CD8-positive, alpha-beta memory T cell (primary cell): Measurements from ENCODE around the gene HTR1E. TPM values are rescaled to one million over a fixed set of nuclear protein-coding genes. Genes with fewer than 3 reads are reported as not detected.
"Not testable (repeated sequence)": the region's sequence is repeated elsewhere in the genome, so short reads cannot be mapped to it uniquely, and the experiment has no call there.

Experiments
- CTCF ChIA-PET: fragments of 350-600 bp; sonication (Branson Sonifier 250); formaldehyde crosslinking; loops from one replicate; lab custom pipeline; 2021; ENCODE audit warnings: antibody characterized with exemption; lab: Charles Lee
- POLR2A ChIA-PET: fragments of 350-600 bp; sonication (Branson Sonifier 250); formaldehyde crosslinking; loops from one replicate; lab custom pipeline; 2021; ENCODE audit warnings: antibody characterized with exemption; lab: Charles Lee
- DNase-seq, 5 donors: peaks; one replicate each; pipeline versions ENCODE4 v3.0.0 to v3.0.0-alpha.2; 2020 to 2022; ENCODE audit warnings: mixed read lengths in 1 of 5
- H3K27ac ChIP-seq: one replicate; pipeline ENCODE4 v1.7.0; 2013; ENCODE audit warnings: low read depth, mild to moderate bottlenecking, low read length, moderate library complexity
- H3K27me3 ChIP-seq: 2 replicates; pipeline ENCODE4 v1.7.0; 2013; ENCODE audit warnings: low read length, mild to moderate bottlenecking; ENCODE audit not compliant: insufficient read depth, poor library complexity, severe bottlenecking
- H3K36me3 ChIP-seq: 2 replicates; pipeline ENCODE4 v1.7.0; 2013; ENCODE audit warnings: mild to moderate bottlenecking, low read length, moderate library complexity; ENCODE audit not compliant: insufficient read depth
- H3K4me1 ChIP-seq: 2 replicates; pipeline ENCODE4 v1.7.0; 2013; ENCODE audit warnings: mild to moderate bottlenecking, low read length, moderate library complexity; ENCODE audit not compliant: insufficient read depth
- H3K4me3 ChIP-seq: 2 replicates; pipeline ENCODE4 v1.7.0; 2013; ENCODE audit warnings: mild to moderate bottlenecking, low read length
- H3K9me3 ChIP-seq: 2 replicates; pipeline ENCODE4 v1.7.0; 2013; ENCODE audit warnings: mild to moderate bottlenecking, low read length
- H3K27ac Mint-ChIP-seq, 8 donors: one replicate each; pipeline ENCODE4 v1.8.0; 2020 to 2021; ENCODE audit warnings: mixed read lengths in 8 of 8, mild to moderate bottlenecking in 6 of 8, inconsistent platforms in 3 of 8, moderate library complexity in 3 of 8
- H3K27me3 Mint-ChIP-seq, 2 donors: one replicate each; pipeline ENCODE4 v1.8.0; 2020 to 2021; ENCODE audit warnings: mixed read lengths in 2 of 2, mild to moderate bottlenecking in 1 of 2, moderate library complexity in 1 of 2
- H3K36me3 Mint-ChIP-seq, 3 donors: one replicate each; pipeline ENCODE4 v1.8.0; 2020 to 2021; ENCODE audit warnings: mixed read lengths in 3 of 3, inconsistent platforms in 1 of 3, mild to moderate bottlenecking in 1 of 3
- H3K4me1 Mint-ChIP-seq, 3 donors: one replicate each; pipeline ENCODE4 v1.8.0; 2020 to 2021; ENCODE audit warnings: mixed read lengths in 3 of 3, inconsistent platforms in 1 of 3, mild to moderate bottlenecking in 1 of 3
- H3K4me3 Mint-ChIP-seq, 7 donors: one replicate each; pipeline ENCODE4 v1.8.0; 2020 to 2021; ENCODE audit warnings: mixed read lengths in 7 of 7, mild to moderate bottlenecking in 6 of 7, moderate library complexity in 4 of 7, inconsistent platforms in 2 of 7
- H3K9me3 Mint-ChIP-seq, 5 donors: one replicate each; pipeline ENCODE4 v1.8.0; 2020 to 2022; ENCODE audit warnings: mixed read lengths in 5 of 5, mild to moderate bottlenecking in 3 of 5, moderate library complexity in 2 of 5, inconsistent platforms in 1 of 5
- polyA plus RNA-seq: library from polyadenylated mRNA; unstranded; fragments of 300-500 nt; fragmentation: Illumina TruSeq; gene quantifications from one replicate; pipeline ENCODE4 v1.2.3, GENCODE V29; 2021
- total RNA-seq, 2 experiments: library from RNA; stranded (reverse); gene quantifications; one replicate each; pipeline ENCODE4 v1.2.3, GENCODE V29; 2021

Gene HTR1E
- total and polyA plus RNA-seq, 3 experiments from 2014 or later: not detected

DNA sequence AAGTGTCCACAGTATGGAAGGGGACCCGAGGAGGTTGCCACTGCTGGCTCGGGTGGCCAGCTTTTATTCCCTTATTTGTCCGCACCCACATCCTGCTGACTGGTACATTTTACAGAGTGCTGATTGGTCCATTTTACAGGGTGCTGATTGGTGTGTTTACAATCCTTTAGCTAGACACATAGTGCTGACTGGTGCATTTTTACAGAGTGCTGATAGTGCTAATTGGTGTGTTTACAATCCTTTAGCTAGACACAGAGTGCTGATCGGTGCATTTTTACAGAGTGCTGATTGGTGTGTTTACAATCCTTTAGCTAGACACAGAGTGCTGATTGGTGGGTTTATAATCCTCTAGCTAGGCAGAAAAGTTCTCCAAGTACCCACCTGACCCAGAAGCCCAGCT lies 65.1 kb downstream of the HTR1E start:
- H3K27me3 ChIP-seq, H3K4me3 Mint-ChIP-seq, H3K36me3 Mint-ChIP-seq, H3K27ac ChIP-seq, DNase-seq, H3K4me3 ChIP-seq, H3K27ac Mint-ChIP-seq, CTCF ChIA-PET, H3K9me3 ChIP-seq, POLR2A ChIA-PET, H3K36me3 ChIP-seq, H3K9me3 Mint-ChIP-seq, H3K4me1 ChIP-seq, H3K27me3 Mint-ChIP-seq, H3K4me1 Mint-ChIP-seq: not testable (repeated sequence)

GRCh38 chr6:87006541-87006940 lies 69.2 kb downstream of the HTR1E start:
- H3K9me3 ChIP-seq, CTCF ChIA-PET, H3K27me3 ChIP-seq, H3K36me3 Mint-ChIP-seq, H3K4me1 ChIP-seq, H3K36me3 ChIP-seq, H3K27ac Mint-ChIP-seq, H3K9me3 Mint-ChIP-seq, POLR2A ChIA-PET, H3K27ac ChIP-seq, H3K27me3 Mint-ChIP-seq, H3K4me3 Mint-ChIP-seq, H3K4me1 Mint-ChIP-seq, DNase-seq, H3K4me3 ChIP-seq: not testable (repeated sequence)

DNA sequence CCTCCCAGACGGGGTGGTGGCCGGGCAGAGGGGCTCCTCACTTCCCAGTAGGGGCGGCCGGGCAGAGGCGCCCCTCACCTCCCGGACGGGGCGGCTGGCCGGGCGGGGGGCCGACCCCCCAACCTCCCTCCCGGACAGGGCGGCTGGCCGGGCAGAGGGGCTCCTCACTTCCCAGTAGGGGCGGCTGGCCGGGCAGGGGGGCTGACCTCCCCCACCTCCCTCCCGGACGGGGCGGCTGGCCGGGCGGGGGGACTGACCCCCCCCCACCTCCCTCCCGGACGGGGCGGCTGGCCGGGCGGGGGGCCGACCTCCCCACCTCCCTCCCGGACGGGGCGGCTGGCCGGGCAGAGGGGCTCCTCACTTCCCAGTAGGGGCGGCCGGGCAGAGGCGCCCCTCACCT lies 72.3 kb downstream of the HTR1E start:
- CTCF ChIA-PET, H3K9me3 Mint-ChIP-seq, H3K27ac Mint-ChIP-seq, H3K27ac ChIP-seq, H3K9me3 ChIP-seq, H3K27me3 Mint-ChIP-seq, DNase-seq, POLR2A ChIA-PET, H3K4me1 Mint-ChIP-seq, H3K36me3 ChIP-seq, H3K27me3 ChIP-seq, H3K4me1 ChIP-seq, H3K4me3 ChIP-seq, H3K4me3 Mint-ChIP-seq, H3K36me3 Mint-ChIP-seq: not testable (repeated sequence)

DNA sequence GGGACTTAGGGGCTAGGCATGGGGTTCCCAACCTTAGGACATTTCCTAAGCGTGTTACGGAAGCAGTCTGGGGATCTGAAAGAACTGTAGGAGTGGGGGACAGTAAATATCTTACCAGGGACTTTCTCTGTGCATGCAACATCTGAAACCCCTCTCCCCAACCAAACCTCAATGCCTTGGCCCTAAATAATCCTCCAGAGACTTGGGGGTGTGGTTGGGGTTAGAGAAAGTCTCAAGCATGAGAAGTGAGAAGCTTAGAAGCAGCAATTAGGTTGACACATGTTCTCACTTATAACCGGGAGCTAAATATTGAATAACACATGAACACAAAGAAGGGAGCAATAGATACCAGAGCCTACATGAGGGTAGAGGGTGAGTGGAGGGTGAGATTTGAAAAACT lies 74.7 kb downstream of the HTR1E start:
- Histone ChIP-seq H3K4me1 (no peaks in the 10 kb centered on the region), H3K27me3 (no peaks in the 10 kb centered on the region), H3K36me3 (no peaks in the 10 kb centered on the region), H3K27ac (no peak overlapping the region), H3K4me3 (no peak overlapping the region), H3K9me3 (no peaks in the 10 kb centered on the region)
- Mint-ChIP-seq H3K27me3 (peaks cover 2 to 5% of the 10 kb centered on the region in 2 donors), H3K9me3 (peaks cover 0 to 2% (median 0%) of the 10 kb centered on the region in 5 donors), H3K36me3 (no peaks in the 10 kb centered on the region), H3K27ac (peak overlapping the region in 1 of 8 donors; percentile 29), H3K4me3 (no peak overlapping the region), H3K4me1 (no peaks in the 10 kb centered on the region)
- POLR2A ChIA-PET: no interaction called here
- CTCF ChIA-PET: no interaction called here
- no peak for DNase-seq

DNA sequence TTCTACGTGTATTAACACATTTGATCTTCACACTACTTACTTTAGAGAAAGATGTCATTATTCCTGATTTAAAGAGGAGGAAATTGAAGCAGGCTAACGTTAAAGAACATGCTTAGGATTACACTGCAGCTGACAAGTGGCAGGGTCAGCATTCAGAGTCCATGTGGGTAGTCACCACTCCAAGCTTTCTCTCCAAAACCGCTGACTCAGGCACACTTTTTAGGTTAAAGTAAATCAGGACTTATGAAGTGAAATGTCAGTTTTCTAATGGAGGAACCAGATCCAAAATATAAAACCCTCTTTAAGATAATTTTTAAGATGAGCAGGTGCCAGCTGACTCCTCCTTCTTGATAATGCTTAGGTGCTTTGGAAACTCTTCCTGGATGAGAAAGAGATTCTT lies 75.4 kb downstream of the HTR1E start:
- no peak for DNase-seq
- no peaks in the 10 kb centered on the region for H3K9me3 ChIP-seq
- no peaks in the 10 kb centered on the region for H3K36me3 ChIP-seq
- no peak overlapping the region for H3K4me3 Mint-ChIP-seq
- no peaks in the 10 kb centered on the region for H3K36me3 Mint-ChIP-seq
- H3K9me3 Mint-ChIP-seq: peaks cover 0 to 2% (median 0%) of the 10 kb centered on the region in 5 donors
- no peaks in the 10 kb centered on the region for H3K4me1 Mint-ChIP-seq
- peaks cover 3 to 5% of the 10 kb centered on the region in 2 donors for H3K27me3 Mint-ChIP-seq
- no peak overlapping the region for H3K4me3 ChIP-seq
- H3K27me3 ChIP-seq: no peaks in the 10 kb centered on the region
- no peak overlapping the region for H3K27ac Mint-ChIP-seq
- ChIA-PET POLR2A (no interaction called here), CTCF (no interaction called here)
- H3K27ac ChIP-seq: no peak overlapping the region
- no peaks in the 10 kb centered on the region for H3K4me1 ChIP-seq

DNA sequence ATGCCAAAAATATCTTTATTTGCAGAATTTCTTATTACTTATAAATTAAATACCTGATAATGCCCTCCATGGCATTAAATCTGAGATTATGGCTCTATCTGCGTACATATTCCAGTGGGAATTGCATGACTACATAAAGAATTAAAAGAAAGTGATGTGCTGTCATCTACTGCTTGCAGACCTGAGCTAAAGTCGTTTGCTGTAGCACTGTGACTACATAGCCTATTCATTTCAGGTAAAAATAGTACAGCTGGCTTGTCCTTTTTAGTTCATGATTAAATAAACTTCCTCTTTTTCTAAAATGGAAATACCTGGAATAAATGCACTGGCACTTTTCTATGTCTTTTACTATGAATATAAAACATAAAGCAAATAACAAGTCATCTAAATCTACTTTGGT lies 79.4 kb downstream of the HTR1E start:
- H3K27me3 Mint-ChIP-seq: peaks cover 11 to 15% of the 10 kb centered on the region in 2 donors
- no peaks in the 10 kb centered on the region for H3K4me1 Mint-ChIP-seq
- H3K9me3 Mint-ChIP-seq: peaks cover 0 to 7% (median 2%) of the 10 kb centered on the region in 5 donors
- H3K4me3 Mint-ChIP-seq: no peak overlapping the region
- H3K9me3 ChIP-seq: no peaks in the 10 kb centered on the region
- H3K36me3 Mint-ChIP-seq: no peaks in the 10 kb centered on the region
- H3K27me3 ChIP-seq: no peaks in the 10 kb centered on the region
- DNase-seq: no peak
- no peak overlapping the region for H3K27ac Mint-ChIP-seq
- H3K4me1 ChIP-seq: no peaks in the 10 kb centered on the region
- H3K36me3 ChIP-seq: no peaks in the 10 kb centered on the region
- no peak overlapping the region for H3K27ac ChIP-seq
- CTCF ChIA-PET: no interaction called here
- POLR2A ChIA-PET: no interaction called here
- no peak overlapping the region for H3K4me3 ChIP-seq

DNA sequence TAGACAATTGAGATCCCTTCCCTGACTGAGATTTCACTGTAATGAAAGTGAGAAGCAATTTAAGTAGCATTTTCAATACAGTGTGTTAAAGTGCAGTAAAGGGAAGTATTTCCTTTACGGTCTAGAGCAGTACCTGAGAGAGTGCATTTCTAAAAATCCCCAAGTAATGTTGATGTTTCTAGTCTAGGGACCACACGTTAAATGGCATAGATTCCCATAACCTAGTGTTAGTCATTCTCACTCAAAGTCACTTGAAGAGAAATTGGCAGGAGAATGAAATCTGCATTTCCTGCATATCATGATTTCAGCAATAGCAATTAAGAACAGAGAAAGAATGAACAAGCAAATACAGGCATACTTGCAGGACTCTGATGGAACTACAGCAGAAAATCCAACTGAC lies 89.7 kb downstream of the HTR1E start:
- H3K9me3 Mint-ChIP-seq: no peaks in the 10 kb centered on the region

DNA sequence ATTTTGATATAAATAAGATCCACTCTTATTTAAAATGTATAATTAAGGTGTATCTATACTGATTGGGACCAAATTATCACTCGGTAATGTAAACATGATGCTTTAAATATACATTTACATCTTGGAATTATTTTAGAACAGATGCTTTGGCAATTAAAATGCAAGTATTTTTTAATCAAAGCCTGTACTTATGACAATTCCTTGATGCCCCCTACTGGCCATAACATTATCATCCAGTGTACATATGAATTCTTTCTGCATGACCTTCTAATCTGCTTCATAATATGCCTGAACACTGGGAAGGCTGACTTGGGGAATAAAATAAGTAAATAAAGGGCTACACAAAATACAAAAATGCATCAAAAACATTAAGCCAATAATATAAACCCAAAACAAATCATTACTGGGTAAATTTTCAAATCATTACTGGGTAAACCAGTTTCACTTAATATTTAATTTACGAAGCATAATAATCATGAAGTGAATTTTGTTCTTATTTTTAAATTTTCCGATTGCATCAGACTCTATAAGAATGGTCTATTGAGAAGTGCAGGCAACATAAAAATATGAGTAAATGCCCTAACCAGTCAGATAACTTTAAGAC lies 92.5 kb downstream of the HTR1E start:
- Mint-ChIP-seq H3K27me3 (peaks cover 12 to 17% of the 10 kb centered on the region in 2 donors), H3K4me3 (no peak overlapping the region), H3K4me1 (no peaks in the 10 kb centered on the region), H3K9me3 (peaks cover 0 to 4% (median 0%) of the 10 kb centered on the region in 5 donors), H3K27ac (no peak overlapping the region), H3K36me3 (no peaks in the 10 kb centered on the region)
- DNase-seq: no peak
- Histone ChIP-seq H3K36me3 (no peaks in the 10 kb centered on the region), H3K4me1 (no peaks in the 10 kb centered on the region), H3K9me3 (no peaks in the 10 kb centered on the region), H3K4me3 (no peak overlapping the region), H3K27ac (no peak overlapping the region), H3K27me3 (no peaks in the 10 kb centered on the region)
- ChIA-PET POLR2A (no interaction called here), CTCF (no interaction called here)

More for the DNA sequence above, 89.7 kb downstream of the HTR1E start:
- Histone ChIP-seq H3K4me3 (no peak overlapping the region), H3K27me3 (no peaks in the 10 kb centered on the region), H3K36me3 (no peaks in the 10 kb centered on the region), H3K27ac (no peak overlapping the region), H3K9me3 (no peaks in the 10 kb centered on the region), H3K4me1 (no peaks in the 10 kb centered on the region)
- H3K27me3 Mint-ChIP-seq: peaks cover 5 to 14% of the 10 kb centered on the region in 2 donors
- POLR2A ChIA-PET: no interaction called here
- no peak overlapping the region for H3K4me3 Mint-ChIP-seq
- CTCF ChIA-PET: no interaction called here
- H3K4me1 Mint-ChIP-seq: no peaks in the 10 kb centered on the region
- no peak for DNase-seq
- no peaks in the 10 kb centered on the region for H3K36me3 Mint-ChIP-seq
- H3K27ac Mint-ChIP-seq: no peak overlapping the region

DNA sequence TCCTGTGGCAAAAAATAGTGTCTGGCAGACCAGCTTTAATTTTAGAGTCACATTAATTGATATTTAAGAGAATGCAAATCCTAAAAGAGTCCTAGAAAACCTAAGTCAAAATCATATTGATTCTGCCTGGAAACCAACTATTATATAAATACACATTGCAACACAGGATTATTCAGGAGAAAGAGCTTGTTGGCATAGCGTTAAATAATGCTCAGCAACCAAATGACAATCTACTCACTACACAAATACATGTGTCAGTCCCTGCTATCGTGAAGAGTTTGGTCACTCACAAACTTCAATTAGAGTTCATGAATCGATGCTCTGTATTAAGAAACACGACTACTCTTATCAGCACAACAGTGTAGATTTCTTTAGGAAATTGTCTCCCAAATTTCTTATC lies 103.4 kb downstream of the HTR1E start:
- H3K27ac Mint-ChIP-seq: no peak overlapping the region

More for the DNA sequence above, 103.4 kb downstream of the HTR1E start:
- ChIA-PET POLR2A (no interaction called here), CTCF (no interaction called here)
- Histone ChIP-seq H3K9me3 (no peaks in the 10 kb centered on the region), H3K36me3 (no peaks in the 10 kb centered on the region), H3K4me1 (no peaks in the 10 kb centered on the region), H3K27ac (no peak overlapping the region), H3K4me3 (no peak overlapping the region), H3K27me3 (peaks cover 3% of the 10 kb centered on the region)
- no peak for DNase-seq
- H3K4me3 Mint-ChIP-seq: no peak overlapping the region
- H3K27me3 Mint-ChIP-seq: peaks cover 3 to 38% of the 10 kb centered on the region in 2 donors
- H3K36me3 Mint-ChIP-seq: no peaks in the 10 kb centered on the region
- H3K9me3 Mint-ChIP-seq: peaks cover 0 to 2% (median 0%) of the 10 kb centered on the region in 5 donors
- H3K4me1 Mint-ChIP-seq: no peaks in the 10 kb centered on the region
